ENCODE measurements around the gene RRAGD.

RRAGD gene

DNA sequence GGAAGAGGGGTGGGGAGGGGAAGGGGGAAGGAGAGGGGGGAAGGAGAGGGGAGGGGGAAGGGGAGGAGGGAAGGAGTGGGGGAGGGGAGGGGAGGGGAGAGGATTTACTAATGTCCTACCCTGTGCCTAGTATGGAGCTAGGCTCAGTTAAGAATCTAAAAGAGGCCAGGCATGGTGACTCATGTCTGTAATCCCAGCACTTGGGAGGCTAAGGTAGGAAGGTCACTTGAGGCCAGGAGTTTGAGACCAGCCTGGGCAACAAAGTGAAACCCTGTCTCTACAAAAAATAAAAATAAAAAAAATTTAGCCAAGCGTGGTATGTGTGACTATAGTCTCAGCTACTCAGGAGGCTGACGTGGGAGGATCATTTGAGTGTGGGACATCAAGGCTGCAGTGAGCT is 72.5 kb downstream of the RRAGD start:
- DNase-seq = no peak

DNA sequence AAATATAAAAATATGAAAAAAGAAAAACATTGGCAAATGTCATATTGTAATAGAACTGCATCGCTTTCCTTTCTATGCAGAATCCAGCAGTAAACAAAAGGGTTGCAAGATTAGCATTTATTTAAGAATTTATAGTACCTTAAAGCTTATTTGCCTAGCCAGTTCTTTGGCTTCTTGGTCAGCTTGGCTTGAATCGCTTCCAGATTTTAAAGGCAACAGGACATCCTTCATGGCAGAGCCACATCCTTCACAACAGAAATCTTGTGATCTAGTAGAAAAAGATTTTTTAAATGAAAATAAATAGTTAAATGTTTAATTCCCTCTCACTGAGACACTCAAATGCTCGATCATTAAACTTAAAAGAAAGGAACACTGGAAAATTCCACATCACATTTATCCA is 76.9 kb downstream of the RRAGD start:
- no peak for DNase-seq

DNA sequence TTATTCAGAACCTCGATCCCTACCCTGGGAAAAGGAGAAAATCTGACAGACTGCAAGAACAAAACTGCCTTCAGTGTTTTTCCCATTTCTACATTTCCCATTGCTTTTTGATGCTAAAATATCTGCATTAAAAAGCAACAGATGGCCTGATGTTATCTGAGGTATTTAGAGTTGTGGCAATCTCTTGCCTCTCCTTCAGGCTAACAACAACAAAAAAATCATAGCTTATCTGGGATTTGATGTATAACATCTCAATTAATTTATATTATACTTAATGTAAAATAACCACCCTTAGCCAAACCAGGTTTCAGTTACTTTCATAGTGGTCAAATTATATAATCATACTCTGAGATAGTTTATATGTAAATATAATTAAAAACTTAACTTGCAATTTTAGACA is 81.2 kb downstream of the RRAGD start:
- DNase-seq = no peak

DNA sequence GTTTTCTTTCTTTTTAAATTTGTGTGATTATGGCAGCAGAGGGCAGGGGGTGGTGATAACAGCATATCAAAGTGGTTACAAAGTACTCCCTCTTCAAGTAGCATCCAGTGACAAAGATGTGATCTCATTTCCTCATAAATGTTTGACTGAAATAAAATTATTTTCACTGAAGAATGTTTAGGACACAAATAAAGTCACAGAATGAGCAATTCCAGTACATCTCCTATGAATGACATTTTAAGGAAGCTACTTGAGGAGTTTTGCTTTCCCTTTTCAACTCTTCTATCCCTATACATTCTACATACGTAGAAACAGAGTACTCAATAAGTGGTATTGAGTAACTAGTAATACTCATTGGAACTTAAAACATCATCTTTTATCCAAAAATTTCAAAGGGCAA is 83.1 kb downstream of the RRAGD start:
- no peak for DNase-seq

DNA sequence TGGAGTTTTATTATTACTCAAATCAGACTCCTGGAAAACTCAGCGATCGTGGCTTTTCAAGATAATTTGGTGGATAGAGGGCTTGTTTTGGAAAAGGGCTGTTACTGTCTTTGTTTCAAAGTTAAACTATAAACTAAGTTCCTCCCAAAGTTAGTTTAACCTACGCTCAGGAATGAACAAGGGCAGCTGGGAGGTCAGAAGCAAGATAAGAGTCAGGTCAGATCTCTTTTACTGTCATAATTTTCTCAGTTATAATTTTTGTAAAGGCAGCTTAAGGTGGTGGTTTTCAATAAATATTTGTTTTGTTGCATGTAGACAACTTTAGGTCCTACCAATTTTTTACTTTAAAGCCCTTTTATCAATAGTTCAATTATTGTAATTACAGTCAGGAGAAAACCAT is 87.8 kb downstream of the RRAGD start:
- DNase-seq = no peak

DNA sequence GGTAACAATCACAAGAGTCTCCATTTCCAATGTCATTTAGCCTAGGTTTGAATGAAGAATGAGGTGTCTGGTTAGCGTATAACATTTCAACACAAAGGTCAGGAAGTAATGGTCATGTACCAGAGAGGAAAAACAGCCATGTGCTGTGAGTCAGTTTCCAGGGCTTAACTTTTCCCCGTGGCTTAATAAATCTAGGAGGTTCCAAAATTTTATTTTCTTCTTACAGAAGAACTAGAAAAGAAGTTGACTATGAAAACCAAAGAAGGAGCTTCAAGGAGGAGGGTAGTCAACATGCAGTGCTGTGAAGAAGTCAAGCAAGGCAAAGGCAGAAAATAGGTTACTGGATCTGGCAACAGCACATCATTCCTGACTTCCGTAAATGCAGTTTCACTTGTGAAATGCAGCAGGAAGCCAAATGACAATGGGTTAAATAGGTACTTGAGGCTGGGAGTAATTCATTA is 88.5 kb downstream of the RRAGD start:
- no peak for DNase-seq

DNA sequence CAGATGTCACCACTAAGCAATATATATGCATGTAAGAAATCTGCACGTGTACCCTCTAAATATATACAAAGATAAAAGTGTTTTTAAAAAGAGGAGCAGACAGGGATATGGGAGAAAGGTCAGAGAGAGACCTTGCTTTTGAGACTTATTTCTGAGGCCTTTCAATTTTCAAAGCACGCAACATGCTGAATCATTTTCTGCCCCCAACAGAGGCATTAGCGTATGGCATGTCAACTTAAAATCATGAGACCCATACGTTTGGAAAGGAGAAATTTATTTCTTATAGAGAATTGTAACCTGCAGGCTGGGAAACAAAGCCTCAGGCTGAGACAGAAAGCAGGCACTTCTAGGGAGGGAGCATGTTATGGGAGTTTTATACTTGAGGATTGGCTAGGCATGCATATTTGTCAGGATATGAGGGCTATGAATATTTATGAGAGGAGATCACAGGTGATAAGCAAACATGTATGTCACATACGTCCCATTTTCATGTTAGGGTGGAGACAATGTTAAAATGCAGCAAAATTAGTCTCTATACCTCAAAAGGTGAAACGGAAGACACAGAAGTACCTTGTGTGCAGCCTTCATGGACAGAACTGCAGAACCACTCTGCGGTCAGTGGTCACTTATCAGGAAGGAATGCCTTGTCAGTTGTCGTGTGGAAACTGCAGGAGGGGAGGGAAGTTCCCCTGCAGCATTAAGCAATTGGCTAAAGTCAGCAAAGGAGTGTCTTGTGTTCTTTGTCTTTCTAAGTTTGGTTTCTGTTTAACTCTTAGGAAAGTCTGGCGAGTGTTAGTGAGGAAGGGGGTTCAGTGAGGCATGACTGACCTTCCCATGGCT is 90.7 kb downstream of the RRAGD start:
- peak in 2 of 14 donors; percentile 3 for DNase-seq

DNA sequence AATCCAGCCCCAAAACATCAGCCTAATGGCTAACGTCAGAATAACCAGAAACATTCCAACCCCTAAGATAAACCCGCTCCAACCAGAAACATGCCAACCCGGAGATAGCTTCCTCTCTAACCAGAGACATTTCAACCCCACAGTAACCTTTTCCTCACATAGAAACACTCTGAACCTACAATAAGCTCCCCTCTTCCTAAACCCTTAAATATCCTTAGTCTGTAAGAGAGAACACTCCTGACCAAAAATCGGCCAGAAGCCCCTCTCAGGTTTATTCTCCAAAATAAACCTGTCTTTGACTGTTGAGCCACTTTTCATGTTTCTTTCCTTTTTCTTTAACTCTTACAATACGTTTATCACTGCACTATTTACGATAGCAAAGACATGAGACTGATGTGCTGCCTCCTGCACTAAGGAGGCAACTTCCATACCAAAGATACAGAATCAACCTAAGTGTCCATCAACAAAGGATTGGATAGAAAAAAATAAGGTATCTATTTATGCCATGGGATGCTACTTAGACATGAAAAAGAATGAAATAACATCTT is 92.0 kb downstream of the RRAGD start:
- no peak for DNase-seq

DNA sequence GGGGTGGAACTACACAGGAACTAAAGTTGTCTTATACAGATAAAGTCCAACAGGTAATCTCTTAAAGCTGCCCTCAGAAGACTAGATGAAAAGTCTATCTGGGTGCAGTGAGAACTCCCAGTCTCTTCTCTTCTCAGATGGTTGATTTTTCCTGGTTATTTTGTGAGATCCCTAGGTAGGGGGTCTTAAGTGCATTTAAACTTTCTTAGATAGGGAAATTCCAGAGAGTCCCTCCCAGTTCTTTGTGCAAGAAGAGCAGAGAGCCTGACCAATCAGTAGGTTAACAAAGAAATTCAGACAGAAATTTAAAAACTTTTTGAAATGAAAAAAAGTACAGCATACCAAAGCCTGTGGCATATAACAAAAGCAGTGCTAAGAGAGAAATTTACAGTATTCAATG is 95.0 kb downstream of the RRAGD start:
- no peak for DNase-seq

DNA sequence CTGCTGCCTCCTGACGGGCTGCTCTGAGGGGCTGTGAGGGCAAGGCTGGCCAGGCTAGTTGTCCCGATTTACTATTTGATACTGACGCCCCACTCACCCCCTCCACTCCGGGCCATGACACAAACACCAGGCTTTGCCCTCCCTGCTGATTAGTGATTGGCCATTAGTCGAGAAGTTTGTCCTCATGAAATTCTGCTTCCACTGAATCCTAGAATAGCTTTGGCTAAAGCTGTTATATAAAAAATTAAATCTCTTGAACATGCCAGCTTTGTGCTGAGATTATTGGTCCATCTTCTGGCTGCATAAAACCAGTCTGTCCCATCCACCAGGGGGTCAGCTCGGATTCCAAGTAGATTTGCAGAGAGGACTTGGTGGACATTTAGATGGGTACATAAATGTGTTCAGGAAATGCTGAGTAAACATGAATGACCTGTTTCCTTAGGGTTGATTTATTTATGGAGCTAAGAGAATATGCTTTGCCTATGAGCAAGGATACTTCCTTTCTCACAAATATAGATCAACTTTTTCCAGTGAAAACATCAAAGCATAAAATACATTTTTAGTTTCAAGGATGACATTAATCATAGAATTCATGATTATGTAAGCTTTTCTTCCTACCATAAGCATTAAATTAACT is 96.7 kb downstream of the RRAGD start, which contains the start of gene GABRR2:
GABRR2 (minus strand) TSS at position 51 of the 637 bp plus-strand sequence. CDS start 134 bp downstream, outside the sequence.
- no peak for DNase-seq

DNA sequence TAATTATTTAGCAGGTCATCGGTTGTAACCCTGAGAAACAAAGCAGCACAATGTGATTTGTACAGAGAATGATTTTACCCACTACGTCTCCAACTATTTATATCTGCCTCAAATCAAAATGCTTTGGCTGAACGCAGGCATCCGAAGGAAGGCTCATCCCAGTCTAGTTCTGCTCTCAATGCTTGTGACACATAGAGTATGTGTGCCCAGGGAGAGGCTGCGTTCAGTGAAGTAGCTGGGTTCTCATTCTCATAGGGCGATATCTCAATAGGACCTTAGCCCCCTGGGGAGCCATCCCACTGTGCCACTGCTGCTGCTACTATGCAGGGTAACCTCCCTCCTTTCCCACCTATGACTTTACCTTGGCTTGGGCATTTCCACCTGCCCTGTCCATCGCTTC is 97.4 kb downstream of the RRAGD start:
- DNase-seq = no peak

All from C1 segment of cervical spinal cord (tissue), 14 donors.